NCI-H1092 treated with DMSO at 0.1 percent for 48 hours (cell line): ENCODE data around the gene PLVAP.

Source experiments
- DNase-seq: peaks from one replicate; lab custom pipeline; 2025; lab: John Stamatoyannopoulos, UW

PLVAP gene

GRCh38 chr19:17376935-17377600 lies at the start of gene PLVAP:
PLVAP (minus strand) TSS chr19:17377342; CDS start chr19:17377288, 54 bp downstream.
- DNase-seq: no peak

GRCh38 chr19:17424743-17425365 lies 47.7 kb upstream of the PLVAP start:
- DNase-seq: peak; percentile 51

GRCh38 chr19:17423429-17424208 lies 46.5 kb upstream of the PLVAP start:
- no peak for DNase-seq

GRCh38 chr19:17421942-17422341 lies 44.8 kb upstream of the PLVAP start:
- no peak for DNase-seq

GRCh38 chr19:17420475-17420924 lies 43.4 kb upstream of the PLVAP start:
- DNase-seq: peak; percentile 22

GRCh38 chr19:17419621-17420474 lies 42.7 kb upstream of the PLVAP start, which contains the start of gene MVB12A:
MVB12A (plus strand) TSS chr19:17420047; CDS start chr19:17420136, 89 bp downstream.
- DNase-seq: peak; percentile 97

GRCh38 chr19:17419154-17419620 lies 42.0 kb upstream of the PLVAP start:
- no peak for DNase-seq

GRCh38 chr19:17418710-17419109 lies 41.6 kb upstream of the PLVAP start:
- no peak for DNase-seq

- DNase-seq: no peak
Observed at GRCh38 chr19:17415121-17415520, 38.0 kb upstream of the PLVAP start.

GRCh38 chr19:17414097-17414496 lies 37.0 kb upstream of the PLVAP start:
- no peak for DNase-seq

- no peak for DNase-seq
Observed at GRCh38 chr19:17411801-17412200, 34.7 kb upstream of the PLVAP start.

- no peak for DNase-seq
Observed at GRCh38 chr19:17409990-17410389, 32.8 kb upstream of the PLVAP start.

GRCh38 chr19:17406887-17407196 lies 29.7 kb upstream of the PLVAP start:
- DNase-seq: no peak

- no peak for DNase-seq
Observed at GRCh38 chr19:17406046-17406886, 29.1 kb upstream of the PLVAP start.

GRCh38 chr19:17405250-17406045 lies 28.3 kb upstream of the PLVAP start, which contains the start of gene BST2:
BST2 (minus strand) TSS chr19:17405630; CDS start chr19:17405575, 55 bp downstream.
- DNase-seq: no peak

GRCh38 chr19:17404621-17405249 lies 27.6 kb upstream of the PLVAP start:
- no peak for DNase-seq

- no peak for DNase-seq
Observed at GRCh38 chr19:17404015-17404414, 26.9 kb upstream of the PLVAP start.

- DNase-seq: no peak
Observed at GRCh38 chr19:17402982-17403855, 26.1 kb upstream of the PLVAP start.

GRCh38 chr19:17401628-17402027 lies 24.5 kb upstream of the PLVAP start:
- DNase-seq: no peak
